Transverse colon (tissue), 4 donors: ENCODE data around the gene ZBTB7B. TPM values are rescaled to one million over a fixed set of nuclear protein-coding genes. Genes with fewer than 3 reads are reported as not detected.

ENCODE experiments used
- DNase-seq: peaks from one replicate; pipeline ENCODE4 v3.0.0-alpha.2; 2019
- H3K27ac ChIP-seq, 4 donors: fragments of 200-600 bp; sonication (generic); 2 replicates each; pipeline ENCODE4 v1.5.1; 2016 to 2018; ENCODE audit warnings: inconsistent platforms in 4 of 4
- H3K27me3 ChIP-seq: fragments of 200-600 bp; sonication (generic); 2 replicates; pipeline ENCODE4 v1.5.1; 2017; ENCODE audit warnings: inconsistent platforms
- H3K36me3 ChIP-seq, 4 donors: fragments of 200-600 bp; sonication (generic); 2 replicates each; pipeline ENCODE4 v1.5.1; 2017 to 2019; ENCODE audit warnings: inconsistent platforms in 4 of 4
- H3K4me1 ChIP-seq, 4 donors: fragments of 200-600 bp; sonication (generic); 2 replicates each; pipeline ENCODE4 v1.5.1; 2017 to 2020; ENCODE audit warnings: inconsistent platforms in 4 of 4
- H3K4me3 ChIP-seq, 4 donors: fragments of 200-600 bp; sonication (generic); 1 replicate in 1 of 4; 2 replicates in 3 of 4; pipeline versions ENCODE4 v1.5.1 to v1.6.1; 2017 to 2019; ENCODE audit warnings: inconsistent platforms in 4 of 4
- H3K9me3 ChIP-seq, 2 donors: fragments of 200-600 bp; sonication (generic); 2 replicates each; pipeline ENCODE4 v1.5.1; 2017 to 2019; ENCODE audit warnings: inconsistent platforms in 2 of 2
- EP300 ChIP-seq: sonication (generic); formaldehyde crosslinking; IDR thresholded peaks from one replicate; pipeline ENCODE4 v1.6.1; 2017; ENCODE audit warnings: antibody characterized with exemption, low read depth
- POLR2A ChIP-seq: fragments of 450-650 bp; IDR thresholded peaks from one replicate; pipeline ENCODE4 v1.6.1; 2016; ENCODE audit warnings: antibody characterized with exemption, mild to moderate bottlenecking, moderate library complexity
- POLR2AphosphoS5 ChIP-seq, 3 donors: sonication (generic); formaldehyde crosslinking; IDR thresholded peaks; one replicate each; pipeline ENCODE4 v1.6.1; 2016; ENCODE audit warnings: antibody characterized with exemption in 3 of 3
- WGBS, 2 donors: methylation state at CpG; one replicate each; pipeline ENCODE4 v1.1.5; 2018; ENCODE audit warnings: low coverage in 1 of 2; 5-methylcytosine and 5-hydroxymethylcytosine counted together
- in situ Hi-C, 4 donors: fragments of 200-750 bp; cut with MboI; loops; one replicate each; pipeline versions ENCODE4 v1.15.0 to v1.15.1; 2017; ENCODE audit warnings: low sequenced_read_pairs in 3 of 4, low pct_ligation_motif_present in 1 of 4, low pct_unique_long_range_greater_than_20kb in 1 of 4
- intact Hi-C: fragments of 100-400 bp; cut with DNase I; formaldehyde crosslinking; loops from one replicate; pipeline ENCODE4 v1.15.1; 2023; ENCODE audit warnings: low total_unique reads
- total RNA-seq, 4 donors: library from RNA; depleted of rRNA; stranded (reverse); fragments of >200 nt; gene quantifications; one replicate each; pipeline ENCODE4 v1.1.0, GENCODE V29; 2016
- TF ChIP-seq, protein P1 (sequence below), 5 experiments: fragments of 200-600 bp in 3 of 5; fragments of 450-650 bp in 2 of 5; sonication (generic) in 3 of 5; IDR thresholded peaks; 1 replicate in 2 of 5; 2 replicates in 3 of 5; pipeline ENCODE4 v1.5.1; 2016 to 2017; ENCODE audit warnings: antibody characterized with exemption in 5 of 5, inconsistent platforms in 3 of 5, mild to moderate bottlenecking in 2 of 5, moderate library complexity in 1 of 5

The ZBTB7B gene
- total RNA-seq, 4 donors from 2014 or later, result 85.2 to 513 (median 272) TPM

DNA sequence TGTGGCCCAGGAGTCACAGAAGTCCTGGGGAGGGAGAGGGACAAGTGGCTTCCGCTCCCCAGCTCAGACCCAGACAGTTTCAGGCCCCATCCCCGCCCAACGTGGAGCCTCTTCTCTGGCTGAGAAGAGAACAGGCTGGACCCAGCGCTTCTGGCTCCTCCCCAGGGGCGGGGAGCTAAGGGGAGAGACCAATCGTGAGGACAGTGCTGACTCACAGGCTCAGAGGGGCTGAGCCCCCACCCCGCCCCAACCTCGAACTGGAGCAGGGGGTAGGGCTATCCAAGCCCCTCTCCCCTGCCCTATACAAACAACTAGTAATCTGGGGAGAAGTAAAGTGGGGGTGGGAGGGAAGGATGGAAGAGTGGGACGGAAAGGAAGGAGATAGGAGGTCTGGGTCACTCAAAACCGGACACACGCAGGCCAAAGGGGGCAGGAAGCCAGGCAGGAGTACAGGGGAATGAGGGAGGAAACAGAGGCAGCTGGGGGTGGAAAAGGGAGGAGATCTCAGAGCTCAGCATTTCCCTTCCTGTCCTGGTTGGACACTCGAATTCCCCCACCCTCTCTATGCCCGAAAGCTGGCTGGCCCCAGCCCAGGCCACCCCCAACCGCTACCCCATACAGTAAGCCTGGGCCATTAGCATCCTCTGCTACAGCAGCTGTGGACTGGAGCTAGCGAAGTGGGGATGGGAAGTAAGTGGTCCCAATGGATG, 31.8 kb upstream of the ZBTB7B start, which contains the start of gene SHC1:
Gene SHC1, minus strand, starts transcription at position 117 of the 710 bp plus-strand sequence. CDS start 221 bp downstream, outside the sequence.
- intact Hi-C loops, result no loop called here
- H3K27me3 ChIP-seq, result no peaks in the 10 kb centered on the region

DNA sequence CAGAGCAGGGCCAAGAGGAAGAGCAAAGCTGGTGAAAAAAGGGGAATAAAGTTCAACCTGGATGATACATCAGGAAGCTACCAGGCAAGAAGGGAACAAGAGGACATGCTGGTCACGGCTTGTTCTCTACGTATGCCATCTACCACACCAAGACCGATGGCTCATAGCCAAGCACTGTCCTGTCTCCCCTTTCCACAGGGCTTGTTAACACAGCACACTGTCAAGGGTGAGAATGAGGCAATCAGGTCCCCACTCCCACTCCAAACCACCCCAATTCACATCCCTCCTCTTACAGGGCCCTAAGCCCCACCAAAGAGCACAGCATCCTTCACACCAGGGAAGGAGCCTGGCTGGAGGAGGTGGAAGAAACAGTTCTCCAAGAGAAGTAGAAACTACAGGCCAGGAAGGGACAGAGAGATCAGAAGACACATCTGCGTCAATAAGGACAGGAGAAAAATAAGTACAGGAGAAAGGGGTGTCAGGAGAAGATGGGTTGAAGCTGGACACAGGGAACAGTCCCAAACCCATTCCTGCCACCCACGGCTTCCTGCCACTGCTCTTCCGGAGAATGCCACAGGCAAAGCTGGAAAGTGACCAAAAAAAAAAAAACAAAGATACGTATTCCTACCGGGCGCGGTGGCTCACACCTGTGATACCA, 31.1 kb upstream of the ZBTB7B start:
- DNase-seq, result peak; percentile 50
- TF ChIP-seq, protein P1, sequence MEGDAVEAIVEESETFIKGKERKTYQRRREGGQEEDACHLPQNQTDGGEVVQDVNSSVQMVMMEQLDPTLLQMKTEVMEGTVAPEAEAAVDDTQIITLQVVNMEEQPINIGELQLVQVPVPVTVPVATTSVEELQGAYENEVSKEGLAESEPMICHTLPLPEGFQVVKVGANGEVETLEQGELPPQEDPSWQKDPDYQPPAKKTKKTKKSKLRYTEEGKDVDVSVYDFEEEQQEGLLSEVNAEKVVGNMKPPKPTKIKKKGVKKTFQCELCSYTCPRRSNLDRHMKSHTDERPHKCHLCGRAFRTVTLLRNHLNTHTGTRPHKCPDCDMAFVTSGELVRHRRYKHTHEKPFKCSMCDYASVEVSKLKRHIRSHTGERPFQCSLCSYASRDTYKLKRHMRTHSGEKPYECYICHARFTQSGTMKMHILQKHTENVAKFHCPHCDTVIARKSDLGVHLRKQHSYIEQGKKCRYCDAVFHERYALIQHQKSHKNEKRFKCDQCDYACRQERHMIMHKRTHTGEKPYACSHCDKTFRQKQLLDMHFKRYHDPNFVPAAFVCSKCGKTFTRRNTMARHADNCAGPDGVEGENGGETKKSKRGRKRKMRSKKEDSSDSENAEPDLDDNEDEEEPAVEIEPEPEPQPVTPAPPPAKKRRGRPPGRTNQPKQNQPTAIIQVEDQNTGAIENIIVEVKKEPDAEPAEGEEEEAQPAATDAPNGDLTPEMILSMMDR (IDR thresholded peaks at IDR 0.05), result no peak
- no peak for TF ChIP-seq POLR2A
- TF ChIP-seq EP300, result no peak
- no peak for TF ChIP-seq POLR2AphosphoS5 (IDR thresholded peaks at IDR 0.05)

More for the DNA sequence above, 31.8 kb upstream of the ZBTB7B start, which contains the start of gene SHC1:
- H3K9me3 ChIP-seq, result no peaks in the 10 kb centered on the region
- peak within 1 kb of the TSS; percentile 20 to 46 (median 26) for H3K4me3 ChIP-seq
- peak within 1 kb of the TSS; percentile 97 to 99 (median 99) for H3K27ac ChIP-seq
- TF ChIP-seq POLR2AphosphoS5 (IDR thresholded peaks at IDR 0.05) (peak; percentile 91 to 94 (median 94)), EP300 (no peak), POLR2A (peak; percentile 76)
- TF ChIP-seq, protein P1 (IDR thresholded peaks at IDR 0.05), result no peak
- 43% methylated on average over 7 of the region's 15 CpGs; no CpG with 5 or more reads in 1 of the 2 donors for WGBS, 2 donors
- DNase-seq, result peak; percentile 89
- H3K4me1 ChIP-seq, result peaks cover 29 to 54% (median 46%) of the 10 kb centered on the region in 4 donors
- in situ Hi-C loops, result loop anchor here in 3 of 4 donors (25.0 kb wide), 1 partner anchor 92 kb away; the partner anchor contains the start of genes ADAM15 (in 3 of the 3) and EFNA4 (in 3 of the 3)
- H3K36me3 ChIP-seq, result peaks cover 0 to 18% (median 5%) of the 10 kb centered on the region in 4 donors

DNA sequence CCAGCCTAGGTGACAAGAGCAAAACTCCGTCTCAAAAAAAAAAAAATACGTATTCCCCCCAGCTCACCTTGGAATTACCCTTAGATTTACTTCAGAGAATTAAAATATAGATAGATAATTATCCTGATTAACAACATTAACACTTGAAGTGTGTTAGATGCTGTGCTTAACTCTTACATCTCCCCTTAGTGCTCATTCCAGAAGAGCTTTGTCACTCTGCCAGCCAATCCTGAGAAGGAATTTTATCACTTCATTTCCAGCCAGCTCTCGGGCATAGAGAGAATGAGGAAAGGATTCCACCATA, 30.4 kb upstream of the ZBTB7B start:
- peak overlapping the region in 1 of 4 donors; percentile 65 for H3K4me3 ChIP-seq
- H3K9me3 ChIP-seq, result no peaks in the 10 kb centered on the region
- DNase-seq, result no peak
- peaks cover 0 to 10% (median 2%) of the 10 kb centered on the region in 4 donors for H3K36me3 ChIP-seq
- in situ Hi-C loops (loop anchor here in 3 of 4 donors (25.0 kb wide), 1 partner anchor 90 kb away; the partner anchor contains the start of genes ADAM15 (in 3 of the 3) and EFNA4 (in 3 of the 3)), intact Hi-C loops (no loop called here)
- 53 to 70% methylated on average over 3 of the region's 3 CpGs for WGBS, 2 donors
- H3K27ac ChIP-seq, result peak overlapping the region; percentile 97 to 99 (median 99)
- H3K4me1 ChIP-seq, result peaks cover 35 to 63% (median 54%) of the 10 kb centered on the region in 4 donors
- no peaks in the 10 kb centered on the region for H3K27me3 ChIP-seq
- no peak for TF ChIP-seq POLR2A
- no peak for TF ChIP-seq EP300
- TF ChIP-seq, protein P1 (IDR thresholded peaks at IDR 0.05), result no peak
- TF ChIP-seq POLR2AphosphoS5 (IDR thresholded peaks at IDR 0.05), result no peak

More for the DNA sequence above, 31.1 kb upstream of the ZBTB7B start:
- in situ Hi-C loops (loop anchor here in 3 of 4 donors (25.0 kb wide), 1 partner anchor 91 kb away; the partner anchor contains the start of genes ADAM15 (in 3 of the 3) and EFNA4 (in 3 of the 3)), intact Hi-C loops (no loop called here)
- Histone ChIP-seq H3K4me1 (peaks cover 33 to 61% (median 50%) of the 10 kb centered on the region in 4 donors), H3K4me3 (peak overlapping the region in 1 of 4 donors; percentile 46), H3K36me3 (peaks cover 0 to 12% (median 5%) of the 10 kb centered on the region in 4 donors), H3K27me3 (no peaks in the 10 kb centered on the region), H3K9me3 (no peaks in the 10 kb centered on the region), H3K27ac (peak overlapping the region; percentile 97 to 99 (median 99))
- 62 to 71% methylated on average over 5 to 10 of the region's 10 CpGs for WGBS, 2 donors
